ENCODE data around the gene NR5A2.

- no peak for TF ChIP-seq POLR2A (IDR thresholded peaks at IDR 0.05)
- TF ChIP-seq CTCF (IDR thresholded peaks at IDR 0.05 in 8 of 11, conservative IDR thresholded peaks at IDR 0.05 in 3 of 11): no peak
Measured at GRCh38 chr1:200037501-200037900, 10.0 kb downstream of the NR5A2 start.
